ENCODE measurements around the gene THRB. TPM values are rescaled to one million over a fixed set of nuclear protein-coding genes. Genes with fewer than 3 reads are reported as not detected.

THRB gene
- total and polyA plus RNA-seq, 2 donors (not counting 3 experiments of a cell fraction or from before 2014, with no cell fraction given): 0.06 TPM; not detected in 1

DNA sequence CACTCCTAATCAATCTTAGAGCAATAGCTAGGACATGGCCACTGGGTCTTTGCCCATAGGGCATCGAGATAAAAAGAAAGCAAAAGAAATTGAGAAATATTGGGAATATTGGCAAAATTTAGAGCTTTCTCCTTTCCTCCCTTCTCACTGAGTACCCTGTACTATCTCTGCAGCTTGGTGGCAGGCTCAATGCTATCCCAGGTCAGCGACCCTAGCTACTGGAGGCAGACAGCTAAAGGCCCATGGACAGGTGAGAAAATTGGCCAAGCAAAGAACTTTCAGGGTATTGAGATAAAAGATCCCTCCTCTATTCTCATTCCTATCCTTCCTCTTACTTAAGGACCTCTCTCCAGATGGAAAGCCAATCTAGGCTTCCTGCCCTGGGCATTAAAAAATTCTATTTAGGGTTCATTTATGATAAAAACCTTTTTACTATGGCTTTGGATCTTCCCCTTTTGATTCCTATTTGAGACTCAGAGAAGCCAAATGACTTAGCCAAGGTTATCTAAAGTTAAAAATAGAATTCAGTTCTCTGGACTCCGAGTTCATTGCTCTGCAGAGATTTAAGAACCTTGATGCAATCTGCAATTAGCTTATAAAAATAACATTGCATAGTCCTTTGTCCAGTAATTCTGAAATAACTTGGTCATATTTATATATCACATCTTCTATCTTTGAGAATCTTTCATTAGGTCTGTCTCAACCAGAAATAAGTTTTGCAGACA is 75.4 kb downstream of the THRB start:
- Histone ChIP-seq H3K9me1 (replicated peaks; ENCODE audit: control insufficient read depth, extremely low read depth, insufficient read depth, low read length) (no peaks in the 10 kb centered on the region), H2AFZ (ENCODE audit: low read depth, low read length) (no peak overlapping the region), H3K27me3 (ENCODE audit: control insufficient read depth in 2 of 2, insufficient read depth in 2 of 2, low read length in 2 of 2) (no peaks in the 10 kb centered on the region), H3K36me3 (ENCODE audit: control insufficient read depth in 2 of 2, extremely low read depth in 1 of 2, insufficient read depth in 2 of 2, low read length in 2 of 2) (no peaks in the 10 kb centered on the region), H3K4me3 (replicated peaks in 1 of 3; ENCODE audit: insufficient read depth in 1 of 3, low read depth in 1 of 3, low read length in 3 of 3) (no peak overlapping the region), H3K27ac (ENCODE audit: insufficient read depth, low read depth, low read length) (no peak overlapping the region), H3K79me2 (ENCODE audit: control insufficient read depth, insufficient read depth, low read length) (no peaks in the 10 kb centered on the region), H3K4me1 (ENCODE audit: control insufficient read depth, extremely low read depth, insufficient read depth, low read length) (no peaks in the 10 kb centered on the region), H3K9ac (replicated peaks; ENCODE audit: extremely low read depth, insufficient read depth, low read length) (no peak overlapping the region), H4K20me1 (replicated peaks; ENCODE audit: control insufficient read depth, extremely low read depth, insufficient read depth, low read length) (no peaks in the 10 kb centered on the region), H3K9me3 (replicated peaks; ENCODE audit: control insufficient read depth, insufficient read depth, low read length) (no peaks in the 10 kb centered on the region), H3K4me2 (ENCODE audit: insufficient read depth, low read length) (no peak overlapping the region)
- FAIRE-seq (no peak), DNase-seq (ENCODE audit: low read depth, low spot score) (no peak)
- intact Hi-C loops (cut with micrococcal nuclease): no loop called here
- dilution Hi-C loops (cut with MboI; ENCODE audit: extremely low pct_ligation_motif_present, low sequenced_read_pairs): no loop called here
- POLR2A ChIA-PET: no interaction called here
- CTCF ChIA-PET: no interaction called here
- TF ChIP-seq, protein P1, sequence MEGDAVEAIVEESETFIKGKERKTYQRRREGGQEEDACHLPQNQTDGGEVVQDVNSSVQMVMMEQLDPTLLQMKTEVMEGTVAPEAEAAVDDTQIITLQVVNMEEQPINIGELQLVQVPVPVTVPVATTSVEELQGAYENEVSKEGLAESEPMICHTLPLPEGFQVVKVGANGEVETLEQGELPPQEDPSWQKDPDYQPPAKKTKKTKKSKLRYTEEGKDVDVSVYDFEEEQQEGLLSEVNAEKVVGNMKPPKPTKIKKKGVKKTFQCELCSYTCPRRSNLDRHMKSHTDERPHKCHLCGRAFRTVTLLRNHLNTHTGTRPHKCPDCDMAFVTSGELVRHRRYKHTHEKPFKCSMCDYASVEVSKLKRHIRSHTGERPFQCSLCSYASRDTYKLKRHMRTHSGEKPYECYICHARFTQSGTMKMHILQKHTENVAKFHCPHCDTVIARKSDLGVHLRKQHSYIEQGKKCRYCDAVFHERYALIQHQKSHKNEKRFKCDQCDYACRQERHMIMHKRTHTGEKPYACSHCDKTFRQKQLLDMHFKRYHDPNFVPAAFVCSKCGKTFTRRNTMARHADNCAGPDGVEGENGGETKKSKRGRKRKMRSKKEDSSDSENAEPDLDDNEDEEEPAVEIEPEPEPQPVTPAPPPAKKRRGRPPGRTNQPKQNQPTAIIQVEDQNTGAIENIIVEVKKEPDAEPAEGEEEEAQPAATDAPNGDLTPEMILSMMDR (IDR thresholded peaks at IDR 0.05; ENCODE audit: extremely low read depth in 1 of 2, insufficient read depth in 1 of 2, low read depth in 1 of 2, low read length in 2 of 2): no peak
- no peak for TF ChIP-seq FOS (IDR thresholded peaks at IDR 0.05; ENCODE audit: borderline replicate concordance, insufficient read depth, low read length)
- TF ChIP-seq, protein P2, sequence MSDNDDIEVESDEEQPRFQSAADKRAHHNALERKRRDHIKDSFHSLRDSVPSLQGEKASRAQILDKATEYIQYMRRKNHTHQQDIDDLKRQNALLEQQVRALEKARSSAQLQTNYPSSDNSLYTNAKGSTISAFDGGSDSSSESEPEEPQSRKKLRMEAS (IDR thresholded peaks at IDR 0.05; ENCODE audit: insufficient read depth, insufficient read length): no peak
- no peak for TF ChIP-seq JUN (IDR thresholded peaks at IDR 0.05; ENCODE audit: borderline replicate concordance, insufficient read depth, insufficient read length, low read depth)
- no TSS peak for BruUV-seq (replicated peaks)

DNA sequence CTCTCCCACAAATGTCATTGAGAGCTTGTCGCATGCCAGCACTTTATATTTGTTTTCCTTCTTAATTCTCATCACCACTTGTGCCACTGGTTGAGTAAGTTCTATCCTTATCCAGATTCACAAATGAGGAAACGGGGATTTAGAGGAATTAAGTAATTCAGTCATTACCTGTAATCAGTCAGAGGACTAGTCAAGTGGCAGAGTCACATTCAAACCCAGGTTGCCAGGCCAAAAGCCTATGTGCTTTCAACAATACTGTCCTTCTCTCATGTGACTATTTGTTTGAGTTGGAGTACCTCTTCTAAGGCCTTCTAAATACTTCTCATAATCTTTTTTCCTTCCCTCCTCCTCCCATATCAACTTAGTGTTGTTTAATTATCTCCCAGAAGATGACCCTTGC is 76.9 kb downstream of the THRB start:
- H2AFZ ChIP-seq (ENCODE audit: low read depth, low read length): no peak overlapping the region
- no peak overlapping the region for H3K4me2 ChIP-seq (ENCODE audit: insufficient read depth, low read length)
- dilution Hi-C loops (cut with MboI; ENCODE audit: extremely low pct_ligation_motif_present, low sequenced_read_pairs): no loop called here
- H3K79me2 ChIP-seq (ENCODE audit: control insufficient read depth, insufficient read depth, low read length): no peaks in the 10 kb centered on the region
- no peaks in the 10 kb centered on the region for H3K27me3 ChIP-seq (ENCODE audit: control insufficient read depth in 2 of 2, insufficient read depth in 2 of 2, low read length in 2 of 2)
- H3K4me1 ChIP-seq (ENCODE audit: control insufficient read depth, extremely low read depth, insufficient read depth, low read length): no peaks in the 10 kb centered on the region
- H3K4me3 ChIP-seq (replicated peaks in 1 of 3; ENCODE audit: insufficient read depth in 1 of 3, low read depth in 1 of 3, low read length in 3 of 3): no peak overlapping the region
- H3K9me1 ChIP-seq (replicated peaks; ENCODE audit: control insufficient read depth, extremely low read depth, insufficient read depth, low read length): no peaks in the 10 kb centered on the region
- DNase-seq (ENCODE audit: low read depth, low spot score) (no peak), FAIRE-seq (no peak)
- TF ChIP-seq, protein P1 (IDR thresholded peaks at IDR 0.05; ENCODE audit: extremely low read depth in 1 of 2, insufficient read depth in 1 of 2, low read depth in 1 of 2, low read length in 2 of 2): no peak
- TF ChIP-seq POLR2A (IDR thresholded peaks at IDR 0.05; ENCODE audit: low read depth, low read length): no peak
- TF ChIP-seq GATA2 (IDR thresholded peaks at IDR 0.05; ENCODE audit: insufficient read depth, insufficient read length, low read depth, low read length): no peak
- no TSS peak for BruUV-seq (replicated peaks)
- no peak overlapping the region for H3K27ac ChIP-seq (ENCODE audit: insufficient read depth, low read depth, low read length)
- intact Hi-C loops (cut with micrococcal nuclease): loop anchor here (2.0 kb wide), 1 partner anchor 53 kb away; no protein-coding TSS in a partner anchor
- ChIA-PET POLR2A (no interaction called here), CTCF (no interaction called here)
- no peaks in the 10 kb centered on the region for H3K36me3 ChIP-seq (ENCODE audit: control insufficient read depth in 2 of 2, extremely low read depth in 1 of 2, insufficient read depth in 2 of 2, low read length in 2 of 2)
- no peak overlapping the region for H3K9ac ChIP-seq (replicated peaks; ENCODE audit: extremely low read depth, insufficient read depth, low read length)
- H4K20me1 ChIP-seq (replicated peaks; ENCODE audit: control insufficient read depth, extremely low read depth, insufficient read depth, low read length): no peaks in the 10 kb centered on the region
- no peaks in the 10 kb centered on the region for H3K9me3 ChIP-seq (replicated peaks; ENCODE audit: control insufficient read depth, insufficient read depth, low read length)

All from endothelial cell of umbilical vein (primary cell).